Uterus (tissue), 4 donors: ENCODE results near the gene SVBP. TPM values are rescaled to one million over a fixed set of nuclear protein-coding genes. Genes with fewer than 3 reads are reported as not detected.

Source experiments
- DNase-seq, 2 donors: peaks; one replicate each; pipeline ENCODE4 v3.0.0-alpha.2; 2019 to 2020
- H3K27ac ChIP-seq, 2 donors: fragments of 200-600 bp; sonication (generic); 1 replicate in 1 of 2; 2 replicates in 1 of 2; pipeline ENCODE4 v1.5.1; 2016 to 2018
- H3K27me3 ChIP-seq, 2 donors: fragments of 200-600 bp; sonication (generic); one replicate each; pipeline ENCODE4 v1.5.1; 2018 to 2019; ENCODE audit warnings: control low read depth in 1 of 2
- H3K36me3 ChIP-seq, 2 donors: fragments of 200-600 bp; sonication (generic); one replicate each; pipeline ENCODE4 v1.5.1; 2019; ENCODE audit warnings: control low read depth in 1 of 2
- H3K4me1 ChIP-seq, 2 donors: fragments of 200-600 bp; sonication (generic); one replicate each; pipeline ENCODE4 v1.5.1; 2018 to 2019; ENCODE audit warnings: control low read depth in 1 of 2
- H3K4me3 ChIP-seq, 2 donors: fragments of 200-600 bp; sonication (generic); 1 replicate in 1 of 2; 2 replicates in 1 of 2; pipeline ENCODE4 v1.5.1; 2018 to 2019; ENCODE audit warnings: mild to moderate bottlenecking in 1 of 2
- H3K9me3 ChIP-seq, 2 donors: fragments of 200-600 bp; sonication (generic); one replicate each; pipeline ENCODE4 v1.5.1; 2019; ENCODE audit warnings: control low read depth in 1 of 2
- POLR2A ChIP-seq, 2 donors: fragments of 450-650 bp; IDR thresholded peaks; one replicate each; pipeline ENCODE4 v1.6.1; 2016; ENCODE audit warnings: antibody characterized with exemption in 2 of 2, mild to moderate bottlenecking in 1 of 2, moderate library complexity in 1 of 2
- intact Hi-C: fragments of 100-400 bp; cut with DNase I; formaldehyde crosslinking; loops from one replicate; pipeline ENCODE4 v1.15.1; 2023; ENCODE audit warnings: low total_unique reads
- total RNA-seq, 4 donors: library from RNA; depleted of rRNA in 3 of 4; stranded (reverse); fragments of >200 nt in 3 of 4; gene quantifications; one replicate each; pipeline versions ENCODE4 v1.1.0 to v1.2.4, GENCODE V29; 2014 to 2023
- TF ChIP-seq, protein P1 (sequence below), 4 experiments: fragments of 200-600 bp in 2 of 4; fragments of 450-650 bp in 2 of 4; sonication (generic) in 2 of 4; IDR thresholded peaks; one replicate each; pipeline ENCODE4 v1.5.1; 2016 to 2019; ENCODE audit warnings: antibody characterized with exemption in 4 of 4, mild to moderate bottlenecking in 2 of 4, moderate library complexity in 1 of 4
- donor health status: DM: yes; HTN: yes; CAD: no.

SVBP gene
- total RNA-seq, 4 donors from 2014 or later: 13.1 to 27.4 (median 23.1) TPM

DNA sequence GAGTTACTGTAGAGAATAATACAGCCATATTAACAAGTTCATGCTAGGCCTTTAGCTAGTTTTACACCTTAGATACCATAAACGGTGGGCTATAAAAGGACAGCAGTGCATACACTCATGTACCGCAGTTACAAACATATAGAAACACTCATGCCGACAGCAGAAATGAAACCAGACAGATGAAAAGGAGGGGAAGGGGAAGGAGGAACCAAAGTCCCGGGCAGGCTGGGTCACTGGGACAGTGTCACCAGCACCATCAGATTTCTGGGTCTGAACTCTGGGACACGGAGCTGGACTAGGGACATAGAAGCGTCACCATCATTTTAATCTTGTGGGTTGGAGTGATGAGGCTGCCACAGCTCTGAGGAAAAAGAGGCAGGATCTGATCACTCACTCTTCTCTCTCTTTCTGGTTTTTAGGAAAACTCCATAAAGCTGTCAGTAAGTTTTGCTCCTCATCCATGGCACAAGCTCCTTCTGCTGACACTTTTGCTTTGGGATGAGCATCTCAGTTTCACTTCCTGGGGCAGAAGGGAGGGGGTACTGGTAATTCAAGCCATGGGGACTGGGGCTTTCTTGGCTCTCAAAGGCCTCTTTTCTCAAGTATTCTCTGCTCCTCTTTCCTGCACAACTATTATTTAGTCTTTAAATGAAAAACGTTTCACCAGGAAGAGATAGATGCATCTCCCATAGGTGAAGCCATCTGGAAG lies 21.4 kb upstream of the SVBP start:
- H3K9me3 ChIP-seq: no peaks in the 10 kb centered on the region
- H3K36me3 ChIP-seq: no peaks in the 10 kb centered on the region
- TF ChIP-seq, protein P1, sequence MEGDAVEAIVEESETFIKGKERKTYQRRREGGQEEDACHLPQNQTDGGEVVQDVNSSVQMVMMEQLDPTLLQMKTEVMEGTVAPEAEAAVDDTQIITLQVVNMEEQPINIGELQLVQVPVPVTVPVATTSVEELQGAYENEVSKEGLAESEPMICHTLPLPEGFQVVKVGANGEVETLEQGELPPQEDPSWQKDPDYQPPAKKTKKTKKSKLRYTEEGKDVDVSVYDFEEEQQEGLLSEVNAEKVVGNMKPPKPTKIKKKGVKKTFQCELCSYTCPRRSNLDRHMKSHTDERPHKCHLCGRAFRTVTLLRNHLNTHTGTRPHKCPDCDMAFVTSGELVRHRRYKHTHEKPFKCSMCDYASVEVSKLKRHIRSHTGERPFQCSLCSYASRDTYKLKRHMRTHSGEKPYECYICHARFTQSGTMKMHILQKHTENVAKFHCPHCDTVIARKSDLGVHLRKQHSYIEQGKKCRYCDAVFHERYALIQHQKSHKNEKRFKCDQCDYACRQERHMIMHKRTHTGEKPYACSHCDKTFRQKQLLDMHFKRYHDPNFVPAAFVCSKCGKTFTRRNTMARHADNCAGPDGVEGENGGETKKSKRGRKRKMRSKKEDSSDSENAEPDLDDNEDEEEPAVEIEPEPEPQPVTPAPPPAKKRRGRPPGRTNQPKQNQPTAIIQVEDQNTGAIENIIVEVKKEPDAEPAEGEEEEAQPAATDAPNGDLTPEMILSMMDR (IDR thresholded peaks at IDR 0.05): no peak
- TF ChIP-seq POLR2A (IDR thresholded peaks at IDR 0.05): no peak
- H3K27me3 ChIP-seq: no peaks in the 10 kb centered on the region
- no peaks in the 10 kb centered on the region for H3K4me1 ChIP-seq
- DNase-seq: no peak
- intact Hi-C loops: no loop called here
- no peak overlapping the region for H3K27ac ChIP-seq
- no peak overlapping the region for H3K4me3 ChIP-seq

DNA sequence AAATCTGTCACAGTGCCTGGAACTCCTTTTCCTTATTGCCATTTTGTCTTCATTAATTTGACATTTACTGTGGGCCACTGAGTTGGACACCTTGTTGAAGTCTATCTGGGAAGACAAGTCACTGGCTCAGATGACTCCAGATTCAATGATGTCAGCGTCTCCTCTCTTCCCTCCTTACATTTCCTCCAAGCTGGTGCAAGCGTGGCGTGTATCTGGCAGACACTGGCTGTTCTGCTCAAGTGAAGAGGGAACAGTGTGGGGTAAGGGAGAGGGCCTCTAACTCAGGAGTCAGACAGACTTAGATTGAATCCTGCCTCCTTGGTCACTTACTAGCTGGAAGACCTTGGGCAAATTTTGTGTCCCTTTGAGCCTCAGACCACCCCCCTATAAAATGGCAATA lies 20.5 kb upstream of the SVBP start:
- Histone ChIP-seq H3K27me3 (no peaks in the 10 kb centered on the region), H3K9me3 (no peaks in the 10 kb centered on the region), H3K4me3 (no peak overlapping the region), H3K27ac (no peak overlapping the region), H3K36me3 (no peaks in the 10 kb centered on the region), H3K4me1 (no peaks in the 10 kb centered on the region)
- intact Hi-C loops: no loop called here
- TF ChIP-seq, protein P1 (IDR thresholded peaks at IDR 0.05): no peak
- no peak for TF ChIP-seq POLR2A (IDR thresholded peaks at IDR 0.05)
- DNase-seq: no peak

DNA sequence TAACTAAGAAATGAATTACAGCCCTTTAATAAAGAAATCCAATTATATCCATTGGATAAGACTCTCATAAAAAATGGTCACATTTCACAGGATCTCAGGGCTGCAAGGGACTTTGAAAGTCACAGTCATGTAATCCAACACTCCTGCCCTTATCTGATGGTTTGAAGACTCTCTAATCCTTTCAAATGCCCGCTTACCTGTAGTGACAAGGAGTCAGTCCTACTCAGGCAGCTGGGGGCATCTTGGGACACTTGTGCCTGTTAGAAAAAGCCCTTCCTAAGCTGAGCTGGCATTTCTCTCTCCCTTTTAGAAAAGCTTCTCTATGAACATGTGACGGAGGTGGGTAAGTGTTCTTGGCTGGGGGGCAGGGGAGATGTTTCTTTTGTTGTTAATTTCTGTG lies 18.2 kb upstream of the SVBP start:
- no peak for DNase-seq
- Histone ChIP-seq H3K27ac (no peak overlapping the region), H3K36me3 (no peaks in the 10 kb centered on the region), H3K4me3 (no peak overlapping the region), H3K27me3 (no peaks in the 10 kb centered on the region), H3K4me1 (no peaks in the 10 kb centered on the region), H3K9me3 (no peaks in the 10 kb centered on the region)
- TF ChIP-seq, protein P1 (IDR thresholded peaks at IDR 0.05): no peak
- no peak for TF ChIP-seq POLR2A (IDR thresholded peaks at IDR 0.05)
- intact Hi-C loops: no loop called here

DNA sequence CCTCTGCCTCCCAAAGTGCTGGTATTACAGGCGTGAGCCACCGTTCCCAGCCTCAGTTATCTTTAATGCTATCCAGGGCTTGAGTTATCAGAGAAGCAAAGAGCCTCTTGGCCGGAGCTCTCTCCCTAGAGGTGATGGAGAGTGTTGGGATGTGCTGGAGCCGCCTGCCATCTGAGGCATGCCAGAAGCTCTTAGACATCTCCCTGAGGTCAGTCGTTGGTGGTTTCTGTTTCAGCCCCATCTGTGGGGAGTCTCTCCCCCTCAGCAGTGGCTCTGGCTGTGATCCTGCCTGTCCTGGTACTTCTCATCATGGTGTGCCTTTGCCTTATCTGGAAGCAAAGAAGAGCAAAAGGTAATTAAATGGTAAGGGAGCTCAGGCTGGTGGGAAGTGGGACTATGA lies 17.6 kb upstream of the SVBP start:
- no peak for TF ChIP-seq POLR2A (IDR thresholded peaks at IDR 0.05)
- TF ChIP-seq, protein P1 (IDR thresholded peaks at IDR 0.05): no peak
- no peak overlapping the region for H3K27ac ChIP-seq
- no peak for DNase-seq
- H3K36me3 ChIP-seq: no peaks in the 10 kb centered on the region
- intact Hi-C loops: no loop called here
- H3K27me3 ChIP-seq: no peaks in the 10 kb centered on the region
- H3K4me3 ChIP-seq: no peak overlapping the region
- H3K4me1 ChIP-seq: no peaks in the 10 kb centered on the region
- no peaks in the 10 kb centered on the region for H3K9me3 ChIP-seq

DNA sequence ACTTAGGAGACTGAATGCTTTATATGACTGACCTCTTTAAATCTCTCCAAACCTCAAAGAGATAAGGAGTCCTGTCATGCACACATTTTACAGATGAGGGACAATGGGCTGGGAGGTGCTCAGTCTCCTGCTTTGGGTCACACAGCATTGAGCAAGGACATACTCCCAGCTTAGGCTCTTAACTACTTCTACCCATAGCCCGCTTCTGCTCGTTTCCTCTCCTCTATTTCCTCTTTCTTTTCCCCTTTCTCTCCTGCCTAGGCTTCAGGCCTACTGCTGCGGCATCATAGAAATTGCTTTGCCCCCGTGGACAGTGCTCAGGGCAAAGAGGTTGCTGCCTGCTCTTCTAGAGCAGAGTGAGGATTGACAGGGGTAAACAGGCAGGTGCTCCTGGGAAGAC lies 16.8 kb upstream of the SVBP start:
- no peaks in the 10 kb centered on the region for H3K36me3 ChIP-seq
- no peak for DNase-seq
- no peak overlapping the region for H3K27ac ChIP-seq
- TF ChIP-seq POLR2A (IDR thresholded peaks at IDR 0.05): no peak
- TF ChIP-seq, protein P1 (IDR thresholded peaks at IDR 0.05): no peak
- no peak overlapping the region for H3K4me3 ChIP-seq
- intact Hi-C loops: no loop called here
- no peaks in the 10 kb centered on the region for H3K4me1 ChIP-seq
- H3K27me3 ChIP-seq: no peaks in the 10 kb centered on the region
- no peaks in the 10 kb centered on the region for H3K9me3 ChIP-seq
